Endometrium (tissue), 2 donors: Measurements from ENCODE around the gene GXYLT2.

Experiments
- FAIRE-seq: peaks from 2 replicates; lab custom pipeline; 2012; peaks lifted over from hg19 to GRCh38; lab: Jason Lieb, UNC
- donor health status: control.
- donor health status: control.

The GXYLT2 gene

DNA sequence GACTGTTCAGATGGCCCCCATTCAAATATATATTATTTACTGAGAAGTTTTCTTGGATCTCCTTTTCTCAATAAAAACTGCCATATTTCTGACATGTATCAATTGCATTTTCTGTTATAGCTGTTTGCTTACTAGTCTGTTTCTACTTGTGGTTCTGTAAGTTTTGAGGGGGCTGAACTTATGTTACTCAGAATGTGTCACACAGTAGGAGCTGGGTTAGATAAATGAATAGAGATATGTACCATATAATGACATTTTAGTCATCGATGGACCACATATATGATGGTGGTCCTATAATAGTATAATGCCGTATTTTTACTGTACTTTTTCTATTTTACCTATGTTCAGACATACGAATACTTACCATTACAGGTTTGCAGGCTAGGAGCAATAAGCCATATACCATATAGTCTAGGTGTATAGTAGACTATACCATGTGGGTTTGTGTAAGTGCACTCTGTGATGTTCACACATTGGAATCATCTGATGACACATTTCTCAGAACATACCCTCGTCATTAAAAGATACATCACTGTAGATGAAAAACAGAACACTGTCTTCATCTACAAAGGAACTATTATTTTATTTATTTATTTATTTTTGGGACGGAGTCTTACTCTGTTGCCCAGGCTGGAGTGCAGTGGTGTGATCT lies 131.1 kb downstream of the GXYLT2 start:
- FAIRE-seq: no peak

GRCh38 chr3:73021301-73021835 lies 133.5 kb downstream of the GXYLT2 start:
- FAIRE-seq: no peak

DNA sequence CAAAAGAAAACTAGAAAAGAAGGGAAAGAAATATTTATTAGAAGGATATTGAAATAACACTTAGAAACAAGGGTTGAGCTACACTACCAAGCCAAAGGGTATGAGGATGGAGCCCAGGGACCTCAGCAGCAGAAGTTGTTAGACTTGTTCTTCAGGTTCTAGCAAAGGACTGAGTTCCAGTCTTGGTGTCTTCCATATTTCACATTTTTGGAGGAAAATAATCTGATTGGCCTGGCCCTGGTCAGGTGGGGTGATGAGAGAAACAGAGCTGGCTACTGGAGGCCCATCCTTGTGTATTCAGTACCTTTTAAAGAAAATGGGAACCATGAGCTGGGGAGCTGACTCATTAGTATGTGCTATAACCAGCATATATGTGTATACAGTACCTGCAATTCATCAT lies 137.0 kb downstream of the GXYLT2 start:
- FAIRE-seq: no peak

DNA sequence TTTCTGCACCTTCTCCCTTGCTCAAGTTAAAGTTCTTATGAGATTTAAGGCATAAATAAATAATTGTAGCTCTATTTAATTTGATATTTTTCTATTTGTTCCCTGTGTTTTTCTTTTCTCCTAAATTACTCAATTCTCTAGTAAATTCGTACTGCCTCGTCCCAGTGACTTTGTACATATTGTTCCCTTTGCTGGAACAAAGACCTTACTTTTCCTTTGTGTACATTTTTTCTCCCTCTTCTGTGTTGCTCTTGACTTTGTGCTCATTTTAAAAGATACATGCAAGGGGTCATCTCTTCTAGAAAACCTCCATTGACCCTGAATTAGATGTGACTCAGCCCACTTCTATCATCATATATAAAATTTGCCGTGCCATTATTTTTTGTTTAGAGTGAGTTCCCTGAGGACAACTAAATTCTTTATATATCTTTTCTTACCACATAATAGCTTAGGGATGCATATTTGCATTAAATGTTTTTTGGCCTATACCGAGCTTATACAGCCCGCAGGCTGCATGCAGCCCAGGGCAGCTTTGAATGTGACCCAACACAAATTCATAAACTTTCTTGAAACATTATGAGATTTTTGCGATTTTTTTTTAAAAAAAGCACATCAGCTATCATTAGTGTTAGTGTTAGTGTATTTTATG lies 138.4 kb downstream of the GXYLT2 start:
- FAIRE-seq: no peak
